HG03159 (cell line): Measurements from ENCODE around the gene PAX5.

Experiments
- ATAC-seq: cut with Tn5 transposase; IDR thresholded peaks from one replicate; pipeline ENCODE4 v1.9.1; 2021; ENCODE audit warnings: mild to moderate bottlenecking, moderate library complexity; ENCODE audit not compliant: unreplicated experiment

The PAX5 gene

GRCh38 chr9:36903541-36904435, 130.3 kb downstream of the PAX5 start:
- ATAC-seq: peak; percentile 47

- no peak for ATAC-seq
These were observed 131.1 kb downstream of the PAX5 start for GRCh38 chr9:36902861-36903524.

- ATAC-seq: no peak
These were observed 131.9 kb downstream of the PAX5 start for GRCh38 chr9:36902080-36902716.

- ATAC-seq: no peak
These were observed 132.5 kb downstream of the PAX5 start for GRCh38 chr9:36901528-36901927.

GRCh38 chr9:36900856-36901220, 133.2 kb downstream of the PAX5 start:
- no peak for ATAC-seq

GRCh38 chr9:36900136-36900855, 133.8 kb downstream of the PAX5 start:
- no peak for ATAC-seq

- no peak for ATAC-seq
These were observed 134.7 kb downstream of the PAX5 start for GRCh38 chr9:36899406-36899805.

- no peak for ATAC-seq
These were observed 135.5 kb downstream of the PAX5 start for GRCh38 chr9:36898431-36899020.

- ATAC-seq: no peak
These were observed 136.6 kb downstream of the PAX5 start for GRCh38 chr9:36897478-36897877.

- no peak for ATAC-seq
These were observed 137.0 kb downstream of the PAX5 start for GRCh38 chr9:36897019-36897418.

GRCh38 chr9:36896296-36896695, 137.8 kb downstream of the PAX5 start:
- ATAC-seq: no peak

- ATAC-seq: no peak
These were observed 138.3 kb downstream of the PAX5 start for GRCh38 chr9:36895744-36896260.

- no peak for ATAC-seq
These were observed 139.3 kb downstream of the PAX5 start for GRCh38 chr9:36894695-36895310.

- ATAC-seq: no peak
These were observed 140.2 kb downstream of the PAX5 start for GRCh38 chr9:36893911-36894310.

GRCh38 chr9:36893184-36893583, 140.9 kb downstream of the PAX5 start:
- ATAC-seq: no peak

- ATAC-seq: no peak
These were observed 141.8 kb downstream of the PAX5 start for GRCh38 chr9:36892279-36892678.

GRCh38 chr9:36891341-36891811, 142.7 kb downstream of the PAX5 start:
- no peak for ATAC-seq

GRCh38 chr9:36889844-36890243, 144.2 kb downstream of the PAX5 start:
- ATAC-seq: no peak

GRCh38 chr9:36888551-36888950, 145.5 kb downstream of the PAX5 start:
- ATAC-seq: no peak

GRCh38 chr9:36884721-36885120, 149.3 kb downstream of the PAX5 start:
- ATAC-seq: no peak
